ENCODE results near the gene POP5.

Gene POP5

DNA sequence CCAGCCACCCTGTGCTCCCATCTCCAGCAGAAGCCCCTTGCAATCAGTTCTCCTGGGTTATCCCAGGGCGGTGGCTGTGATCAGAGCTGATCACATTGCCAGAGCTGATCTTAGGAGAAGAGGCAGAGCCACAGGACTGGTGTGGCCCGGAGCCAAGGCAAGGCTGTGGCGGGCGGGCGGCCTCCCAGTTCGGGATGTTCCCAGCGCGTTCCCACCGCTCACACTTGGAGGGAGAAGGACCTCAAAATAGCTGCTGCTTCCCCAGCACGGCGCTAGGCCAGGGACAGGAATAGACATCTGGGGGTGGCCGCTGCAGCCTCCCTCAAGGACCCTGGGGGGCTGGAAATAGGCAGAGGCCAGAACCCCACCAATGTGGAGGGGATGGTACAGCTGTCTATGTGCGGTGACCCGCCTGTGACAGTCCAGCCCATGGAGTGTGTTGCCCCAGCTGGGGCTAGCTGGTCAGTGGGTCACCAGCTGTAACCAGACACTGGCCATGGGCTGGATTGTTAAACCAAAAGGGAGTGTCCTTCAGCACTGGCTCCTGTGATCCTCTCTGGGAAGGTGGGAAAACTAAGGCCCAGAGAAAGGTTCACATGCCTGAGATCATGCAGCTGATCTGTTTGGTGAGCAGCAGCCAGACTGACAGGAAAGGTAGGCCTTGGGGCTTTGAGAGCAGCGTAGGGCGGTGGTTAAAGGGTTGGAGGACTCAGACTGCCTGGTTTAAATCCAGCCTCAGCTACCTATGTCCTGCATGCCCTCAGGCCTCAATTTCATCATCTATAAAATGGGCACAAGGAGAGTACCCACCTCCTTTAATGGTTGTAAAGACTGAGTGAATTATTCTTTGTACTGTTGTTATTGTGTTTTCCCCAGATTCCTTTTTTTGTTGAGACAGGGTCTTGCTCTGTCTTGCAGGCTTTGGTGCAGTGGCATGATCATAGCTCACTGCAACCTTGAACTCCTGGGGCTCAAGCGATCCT is 8.0 kb upstream of the POP5 start:
- DNase-seq: no peak

DNA sequence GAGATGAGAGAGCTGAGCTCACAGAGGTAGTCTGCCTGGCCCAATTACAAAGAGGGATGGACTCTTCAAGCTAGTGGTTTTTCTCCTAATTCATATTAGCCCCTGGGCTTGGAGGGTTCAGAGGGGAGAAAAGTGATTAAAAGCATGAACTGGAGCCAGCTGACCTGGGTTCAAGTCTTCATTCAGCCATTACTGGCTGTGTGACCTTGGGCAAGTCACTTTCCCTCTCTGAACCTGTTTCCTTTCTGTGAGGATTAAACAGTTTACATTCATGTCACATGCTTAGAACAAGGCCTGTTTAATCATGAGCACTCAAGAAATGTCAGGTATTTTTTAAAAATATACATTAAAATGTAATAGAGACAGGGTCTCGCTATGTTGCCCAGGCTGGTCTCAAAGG is 7.2 kb upstream of the POP5 start:
- no peak for DNase-seq

DNA sequence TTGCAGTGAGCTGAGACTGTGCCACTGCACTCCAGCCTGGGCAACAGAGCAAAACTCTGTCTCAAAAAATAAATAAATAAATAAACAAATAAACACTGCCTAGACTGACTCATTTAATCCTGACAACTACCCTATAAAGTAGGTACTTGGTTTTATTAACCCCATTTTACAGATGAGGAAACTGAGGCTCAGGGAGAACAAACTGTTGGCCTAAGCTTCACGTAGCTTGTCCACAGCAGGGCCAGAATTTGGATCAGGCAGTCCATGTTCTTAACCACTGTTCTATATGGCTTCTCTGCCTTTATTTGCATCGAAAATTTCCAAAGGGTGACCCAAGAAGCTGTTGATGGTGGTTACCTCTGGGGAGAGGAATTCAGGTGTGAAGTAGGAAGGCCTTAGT is 5.7 kb upstream of the POP5 start:
- DNase-seq: no peak

DNA sequence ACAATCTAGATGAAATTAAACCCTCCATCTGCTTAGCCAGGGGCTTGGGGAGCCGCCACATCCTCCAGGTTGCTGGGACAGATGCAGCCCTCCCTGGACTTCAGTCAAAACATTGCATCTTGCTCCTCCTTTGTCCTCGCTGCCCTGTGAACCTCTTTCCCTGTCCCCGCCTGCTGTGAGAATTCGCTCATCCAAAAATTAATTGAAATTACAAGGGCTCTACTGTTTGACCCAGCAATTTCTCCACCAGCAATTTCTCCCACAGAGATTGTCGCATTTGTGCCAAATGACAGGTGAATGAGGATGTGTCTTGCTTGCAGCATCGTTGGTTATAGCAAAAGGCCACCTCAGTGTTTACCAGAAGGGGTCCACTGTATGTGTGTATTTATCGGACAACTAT is 5.0 kb upstream of the POP5 start:
- DNase-seq: no peak

DNA sequence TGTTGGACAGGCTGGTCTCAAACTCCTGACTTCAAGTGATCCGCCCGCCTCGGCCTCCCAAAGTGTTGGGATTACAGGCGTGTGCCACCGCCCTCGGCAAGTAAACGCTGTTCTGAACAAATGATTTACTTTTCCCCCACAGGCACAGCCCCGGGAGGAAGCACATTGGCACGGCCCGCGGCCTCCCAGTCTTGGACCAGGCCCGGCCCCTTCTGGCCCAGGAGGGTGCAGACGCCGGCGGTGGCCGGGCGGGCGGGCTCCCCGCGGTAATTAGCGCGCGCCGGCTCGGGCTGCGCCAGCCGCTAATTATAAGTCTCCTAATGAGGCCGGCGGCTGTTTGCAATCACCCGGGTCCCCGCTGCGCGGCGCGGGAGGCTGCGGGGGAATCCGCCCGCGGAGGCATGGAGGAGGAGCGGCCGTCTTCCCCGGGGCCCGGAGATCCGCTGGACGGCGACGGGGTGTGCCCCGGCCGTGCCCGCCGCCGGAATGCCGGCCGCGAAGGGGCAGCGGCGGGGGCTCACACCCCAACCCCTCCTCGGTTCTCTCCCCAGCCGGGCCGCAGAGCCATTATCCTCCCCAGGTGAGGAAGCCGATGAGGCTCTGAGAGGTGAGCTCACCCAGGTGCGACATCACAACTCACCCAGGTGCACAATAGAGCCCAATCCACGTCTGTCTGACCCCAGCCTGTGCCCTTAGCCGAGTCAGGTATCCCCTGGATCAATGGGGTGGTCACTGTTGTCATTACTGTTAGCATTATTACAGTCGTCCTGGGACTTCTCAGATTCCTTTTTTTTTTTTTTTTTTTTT is 3.3 kb upstream of the POP5 start:
- peak; percentile 36 for DNase-seq

DNA sequence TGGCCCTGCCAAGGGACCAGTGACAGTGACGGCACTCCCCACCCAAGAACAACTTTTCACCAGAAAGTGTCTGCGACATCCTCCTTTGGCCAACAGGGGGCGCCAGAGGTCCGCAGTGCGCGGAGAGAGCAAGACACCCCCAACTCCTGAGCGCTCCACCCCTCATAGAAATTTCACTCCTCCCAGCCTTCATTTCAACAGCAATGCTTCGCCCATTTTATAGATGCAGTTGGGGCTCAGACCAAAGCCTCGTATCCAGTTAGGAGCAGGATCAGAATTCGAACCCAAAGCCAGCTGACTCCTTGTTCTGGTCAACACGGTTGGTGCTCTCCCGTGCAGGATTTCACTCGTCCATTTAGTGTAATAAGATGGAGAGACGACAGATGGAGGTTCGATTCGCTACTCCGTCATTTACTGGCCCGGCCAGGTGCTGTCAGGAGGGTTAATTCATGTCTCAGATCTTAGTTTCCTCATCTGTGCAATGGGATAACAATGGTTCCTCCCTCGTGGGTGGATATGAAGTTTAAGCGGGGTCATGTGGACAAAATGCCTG is 2.4 kb upstream of the POP5 start:
- DNase-seq: peak; percentile 79

DNA sequence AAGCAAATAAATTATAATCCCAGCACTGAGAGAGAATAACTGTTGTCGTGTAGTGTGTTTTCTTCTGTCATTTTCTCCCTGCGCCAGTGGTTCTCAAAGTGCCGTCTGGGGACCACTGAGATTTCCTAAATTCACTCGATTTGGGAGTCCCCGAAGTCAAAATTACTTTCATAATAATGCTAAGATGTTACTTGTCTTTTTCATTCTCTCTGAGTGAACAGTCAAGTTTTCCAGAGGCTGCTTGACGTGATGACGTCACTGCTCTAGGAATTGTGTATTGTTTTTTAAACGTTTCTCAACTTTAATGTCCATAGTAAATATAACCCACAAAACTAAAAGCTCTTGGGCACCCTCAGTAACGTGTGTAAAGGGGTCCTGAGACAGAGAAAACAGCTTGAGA is 796 bp upstream of the POP5 start:
- DNase-seq: no peak

DNA sequence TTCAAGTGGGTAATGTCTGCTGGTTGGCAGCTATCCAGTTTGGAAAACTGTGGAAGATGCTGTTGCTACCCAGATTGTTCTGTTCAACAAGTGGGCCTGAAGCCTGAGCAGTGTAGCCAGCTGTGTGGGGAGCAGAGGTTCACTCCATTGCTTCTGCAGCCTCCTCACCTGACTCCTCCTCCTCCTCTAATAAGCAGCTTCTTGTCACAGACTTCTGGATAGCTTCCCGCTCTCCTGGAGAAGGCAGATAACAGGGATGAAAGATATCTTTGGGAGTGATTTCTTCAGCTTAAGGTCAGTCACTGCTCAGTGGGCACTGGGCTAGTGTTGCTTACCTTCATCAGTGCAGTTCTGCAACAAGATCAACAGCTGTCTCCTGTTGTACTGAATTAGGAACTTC is 2.0 kb downstream of the POP5 start:
- no peak for DNase-seq

DNA sequence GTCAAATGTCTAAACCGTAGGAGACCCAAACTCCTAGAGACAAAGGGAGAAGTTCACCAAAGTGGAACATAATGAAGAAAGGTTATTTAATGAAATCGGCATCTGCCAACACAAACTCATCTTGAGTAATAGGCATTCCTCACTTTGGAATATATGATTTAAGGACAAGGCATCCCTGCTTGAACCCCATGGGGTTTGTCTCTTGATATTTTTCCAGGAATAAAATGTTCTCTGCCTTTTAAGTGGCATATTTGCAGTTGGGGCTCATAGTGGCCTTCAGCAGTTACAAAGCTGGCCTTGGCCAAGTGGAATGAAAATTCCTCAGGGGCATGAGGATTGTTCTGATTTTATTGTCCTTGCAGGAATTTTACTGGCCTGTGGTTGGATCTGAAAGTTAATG is 7.1 kb downstream of the POP5 start:
- no peak for DNase-seq

DNA sequence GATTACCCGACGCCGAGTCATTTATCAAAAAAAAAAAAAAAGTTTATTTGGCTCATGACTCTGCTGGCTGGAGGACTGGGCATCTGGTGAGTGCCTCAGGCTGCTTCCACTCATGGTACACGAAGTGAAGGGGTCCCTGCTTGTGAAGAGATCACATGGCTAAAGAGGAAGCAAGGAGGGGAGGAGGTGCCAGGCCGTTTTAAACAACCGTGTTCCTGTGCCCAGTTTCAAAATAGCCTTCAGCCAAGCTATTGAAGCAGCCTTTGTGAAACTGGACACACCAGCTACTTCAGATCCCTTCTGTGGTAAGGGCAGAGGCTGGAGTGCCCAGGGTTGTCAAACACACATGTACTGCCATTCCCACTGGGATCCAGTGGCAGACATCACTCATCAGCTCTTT is 7.6 kb downstream of the POP5 start:
- DNase-seq: no peak

DNA sequence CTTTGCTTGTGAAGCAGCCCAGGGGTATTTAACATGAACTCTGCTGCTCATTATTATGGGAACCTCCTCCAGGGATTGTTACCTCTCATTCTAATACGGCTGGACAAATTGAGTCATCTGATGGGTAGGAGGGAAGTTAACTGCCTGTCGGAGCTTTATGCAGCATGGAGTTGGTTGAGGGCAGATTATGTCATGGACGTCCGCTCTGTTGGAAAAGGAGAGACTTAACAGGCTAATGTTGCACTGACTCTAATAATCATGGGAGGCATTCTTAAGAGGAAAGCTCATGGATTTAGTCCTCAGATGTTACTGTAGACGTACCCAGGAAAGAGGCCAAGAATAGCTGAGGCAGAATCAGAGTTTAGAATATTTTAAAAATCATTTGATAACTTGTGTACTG is 9.9 kb downstream of the POP5 start:
- no peak for DNase-seq

DNA sequence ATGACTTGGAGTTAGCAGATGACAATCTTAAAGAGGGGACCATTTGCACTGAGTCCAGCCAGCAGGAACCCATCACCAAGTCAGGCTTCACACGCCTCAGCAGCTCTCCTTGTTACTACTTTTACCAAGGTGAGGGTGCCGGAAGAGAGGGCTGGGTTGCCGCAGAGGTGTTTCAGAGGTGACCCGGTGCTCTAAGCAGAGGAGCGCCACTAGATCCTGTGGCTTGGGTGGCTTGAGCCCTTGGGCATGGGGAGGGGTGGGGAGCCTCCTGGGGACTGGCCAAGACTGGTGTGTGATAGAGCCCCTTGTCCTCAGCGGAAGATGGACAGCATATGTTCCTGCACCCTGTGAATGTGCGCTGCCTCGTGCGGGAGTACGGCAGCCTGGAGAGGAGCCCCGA is 17.7 kb downstream of the POP5 start:
- DNase-seq: no peak

DNA sequence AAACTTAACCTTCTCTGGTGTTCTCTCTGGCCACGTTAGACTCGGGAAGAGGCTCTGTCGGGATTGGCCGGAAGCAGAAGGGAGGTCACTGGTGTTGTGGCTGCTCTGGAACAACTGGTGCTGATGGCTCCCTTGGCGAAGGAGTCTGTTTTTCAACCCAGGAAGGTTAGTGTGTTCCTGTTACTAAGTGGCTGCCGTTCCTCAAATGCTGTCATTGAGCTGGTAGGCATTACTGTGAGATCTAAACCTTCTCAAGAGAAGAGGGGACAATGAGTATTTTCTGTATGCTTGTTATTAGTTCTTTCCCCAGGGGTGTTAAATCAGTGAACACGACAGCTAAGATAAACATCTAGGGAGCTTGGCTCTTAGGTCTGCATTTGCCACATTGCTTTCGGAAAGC is 18.3 kb downstream of the POP5 start:
- no peak for DNase-seq

DNA sequence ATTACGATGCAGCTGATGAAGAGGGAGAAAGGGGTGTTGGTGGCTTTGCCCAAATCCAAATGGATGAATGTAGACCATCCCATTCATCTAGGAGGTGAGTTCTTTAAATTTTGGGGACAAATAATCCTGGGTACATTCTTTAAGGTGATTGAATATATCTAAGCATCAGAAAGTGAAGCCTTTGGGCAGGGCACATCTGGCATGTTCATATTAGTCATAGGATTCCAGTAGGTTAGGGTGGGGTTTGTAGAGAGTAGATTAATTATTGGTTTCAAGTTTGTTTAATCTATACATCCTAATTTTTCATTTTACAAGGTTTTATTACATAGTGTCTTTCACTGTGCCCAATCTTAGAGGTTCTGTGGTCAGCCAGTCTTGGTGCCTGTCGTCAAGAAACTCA is 23.6 kb downstream of the POP5 start:
- DNase-seq: no peak

DNA sequence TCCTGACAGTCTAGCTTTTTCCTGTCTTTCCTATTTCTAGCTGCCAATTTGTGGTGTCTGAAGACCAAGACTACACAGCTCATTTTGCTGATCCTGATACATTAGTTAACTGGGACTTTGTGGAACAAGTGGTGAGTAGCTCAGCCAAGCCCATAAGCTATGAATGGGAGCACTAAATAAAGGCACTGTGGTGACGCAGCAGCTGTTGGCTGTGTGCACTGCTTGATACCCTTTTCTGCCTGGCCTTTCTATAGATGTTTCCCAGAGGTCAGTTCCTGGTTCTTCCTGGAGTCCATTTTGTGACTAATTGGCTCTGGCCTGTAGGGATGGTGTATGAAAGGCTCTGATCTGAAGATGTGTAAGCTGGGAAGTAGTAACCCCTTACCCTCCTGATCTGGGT is 26.5 kb downstream of the POP5 start:
- DNase-seq: no peak

DNA sequence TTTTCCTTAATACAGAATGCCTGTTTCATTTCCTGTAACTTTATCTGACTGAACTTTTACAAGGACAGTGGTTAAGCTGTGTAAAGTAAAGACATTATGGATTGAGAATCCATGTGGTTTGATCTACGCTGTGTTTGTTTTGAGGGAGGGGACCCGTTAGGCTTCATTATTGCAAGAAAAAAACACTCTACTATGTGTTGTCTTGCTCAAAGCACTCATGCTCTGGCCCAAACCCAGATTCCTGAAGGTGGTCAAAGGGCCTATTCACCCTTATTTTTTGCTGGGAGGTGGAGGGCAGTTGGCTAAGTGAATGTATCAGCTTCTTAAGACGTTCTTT is 35.2 kb downstream of the POP5 start:
- no peak for DNase-seq

DNA sequence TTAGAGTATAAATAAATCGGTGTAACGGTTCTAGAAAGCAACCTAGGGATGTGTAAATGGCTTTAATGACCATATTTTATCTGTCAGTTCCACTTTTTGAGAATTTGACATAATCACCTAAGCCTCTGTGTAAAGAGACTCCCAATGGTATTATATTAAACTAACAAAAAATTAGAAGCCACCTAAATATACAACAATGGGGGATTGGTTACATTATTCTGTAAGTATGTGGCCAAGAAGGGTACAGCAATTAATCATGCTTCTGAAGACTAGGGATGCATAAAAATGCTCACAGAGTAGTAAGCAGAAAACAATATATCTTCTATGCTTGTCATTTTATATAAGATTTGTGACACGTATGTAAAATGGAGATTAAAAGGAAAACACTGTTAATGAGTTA is 36.5 kb downstream of the POP5 start:
- no peak for DNase-seq

DNA sequence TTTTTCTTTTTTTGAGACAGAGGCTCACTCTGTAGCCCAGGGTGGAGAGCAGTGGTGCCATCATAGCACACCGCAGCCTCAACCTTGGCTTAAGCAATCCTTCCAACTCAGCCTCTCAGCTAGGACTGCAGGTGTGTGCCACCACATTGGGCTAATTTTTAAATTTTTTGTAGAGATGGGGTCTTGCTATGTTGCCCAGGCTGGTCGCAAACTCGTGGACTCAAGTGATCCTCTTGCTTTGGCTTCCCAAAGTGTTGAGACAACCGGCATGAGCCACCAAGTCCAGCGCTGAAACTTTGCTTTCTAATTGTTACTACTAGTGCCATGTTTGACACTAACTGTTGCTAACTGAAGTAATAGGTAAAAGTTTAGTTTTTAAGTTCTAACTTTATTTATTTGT is 39.0 kb downstream of the POP5 start:
- no peak for DNase-seq

DNA sequence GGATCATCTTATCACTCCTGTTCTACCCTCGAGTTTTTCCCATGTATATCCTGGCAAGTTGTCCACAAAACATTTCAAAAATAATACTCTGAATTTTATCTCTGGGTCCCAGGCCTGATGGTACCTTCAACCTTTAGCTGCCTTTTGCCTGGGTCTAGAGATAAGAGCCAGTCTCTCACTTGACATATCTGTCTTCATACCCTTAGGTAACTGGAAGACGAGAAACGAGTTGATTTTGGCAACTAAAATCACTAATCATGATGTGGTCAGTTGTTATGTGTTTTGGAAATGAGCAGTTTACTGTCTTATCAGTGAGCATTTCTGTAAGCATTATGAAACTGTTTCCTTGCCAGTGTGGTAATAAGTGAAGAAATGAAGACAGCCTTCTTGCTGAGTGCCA is 40.8 kb downstream of the POP5 start:
- DNase-seq: no peak

DNA sequence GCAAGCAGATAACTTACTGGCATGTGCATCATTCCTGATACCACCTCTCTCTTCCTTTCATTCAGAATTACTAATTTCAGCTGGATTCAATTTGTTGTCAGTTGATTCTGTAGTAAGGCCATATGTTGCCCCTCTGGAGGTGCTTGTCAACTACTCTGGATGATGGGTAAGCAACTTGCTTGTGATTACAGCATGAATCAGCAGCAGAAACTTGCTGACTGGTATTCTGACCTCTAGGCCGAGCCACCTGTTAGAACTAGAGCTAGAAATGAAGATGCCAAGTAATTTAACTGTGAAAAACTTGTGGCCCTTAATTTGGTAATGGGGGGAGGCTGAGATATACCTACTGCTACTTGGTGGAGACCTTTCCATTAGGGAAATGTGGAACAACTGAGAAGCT is 41.9 kb downstream of the POP5 start:
- DNase-seq: no peak

DNA sequence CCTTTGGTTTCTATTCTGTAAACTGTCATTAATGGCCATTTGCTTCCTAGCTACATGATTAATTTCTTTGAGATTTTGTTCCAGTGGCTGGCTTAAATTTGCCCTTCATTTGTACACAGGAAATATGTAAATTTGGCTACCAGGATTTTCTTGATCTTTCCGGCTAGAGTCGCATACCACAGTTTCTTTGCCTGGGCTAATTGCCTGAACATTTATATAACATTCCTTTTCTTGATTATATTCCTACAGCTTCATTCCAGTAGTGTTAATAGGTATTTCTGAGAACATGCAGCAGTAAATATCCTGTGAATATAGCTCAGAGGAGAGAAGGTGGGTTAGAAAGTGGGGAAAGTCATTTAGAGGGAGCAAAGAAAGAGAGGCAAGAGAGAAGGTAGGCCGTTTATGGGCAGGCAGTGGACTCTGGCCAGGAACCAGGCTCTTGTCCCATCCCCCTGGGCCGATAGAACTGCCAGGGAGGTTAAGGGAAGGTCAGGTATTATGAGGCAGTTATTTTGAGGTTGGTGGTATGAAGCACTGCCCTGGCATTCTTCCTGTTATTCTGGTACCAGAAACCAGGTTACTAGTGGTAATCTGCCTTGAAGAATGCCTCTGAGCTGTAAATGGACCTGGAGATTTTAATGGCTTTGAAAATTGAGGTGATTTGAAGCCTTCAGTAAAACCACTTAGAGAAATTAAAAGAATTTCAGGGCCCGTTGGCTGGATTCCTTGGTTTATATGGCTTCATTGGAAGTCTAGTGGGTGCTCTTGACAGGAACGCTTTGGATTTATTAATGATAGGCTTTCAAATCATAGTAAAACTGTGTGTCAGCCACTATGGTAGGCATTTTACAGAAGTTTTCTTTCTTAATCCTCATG is 42.7 kb downstream of the POP5 start:
- no peak for DNase-seq

DNA sequence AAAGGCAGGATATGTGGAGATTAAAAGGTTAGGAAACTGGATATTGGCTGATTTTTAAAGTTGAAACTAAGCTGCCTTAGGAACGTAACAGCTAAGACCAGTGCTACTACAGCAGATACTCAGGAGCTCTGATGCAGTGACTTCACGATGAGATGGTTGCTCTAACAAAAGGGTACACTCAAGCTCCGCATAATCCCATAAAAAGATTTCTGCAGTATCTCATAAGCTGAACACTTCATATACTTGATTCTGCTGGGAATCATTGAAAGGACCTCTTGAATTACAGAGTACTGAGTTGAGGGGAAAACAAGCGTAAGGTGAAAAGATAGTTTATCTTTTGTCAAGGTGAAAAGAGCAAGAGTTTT is 43.4 kb downstream of the POP5 start:
- no peak for DNase-seq
